ENCODE measurements around the gene TUBD1.

GRCh38 chr17:59872351-59872750, 20.4 kb downstream of the TUBD1 start:
- TF ChIP-seq ZNF766 (CRISPR knock-in tag; IDR thresholded peaks at IDR 0.05; ENCODE audit: borderline replicate concordance) (no peak), MBD4 (IDR thresholded peaks at IDR 0.05; ENCODE audit: borderline replicate concordance, low read length) (no peak), ZNF121 (CRISPR knock-in tag; IDR thresholded peaks at IDR 0.05) (no peak), ZNF563 (CRISPR knock-in tag; IDR thresholded peaks at IDR 0.05) (no peak), ATF2 (CRISPR knock-in tag; IDR thresholded peaks at IDR 0.05) (no peak), CHCHD3 (CRISPR knock-in tag; IDR thresholded peaks at IDR 0.05) (no peak), HNRNPLL (IDR thresholded peaks at IDR 0.05; ENCODE audit: low read depth, low read length, poor library complexity, severe bottlenecking) (no peak), MXD1 (CRISPR knock-in tag; IDR thresholded peaks at IDR 0.05) (no peak), SUZ12 (IDR thresholded peaks at IDR 0.05; ENCODE audit: low read depth, low read length) (no peak)
- TF ChIP-seq, protein P1, sequence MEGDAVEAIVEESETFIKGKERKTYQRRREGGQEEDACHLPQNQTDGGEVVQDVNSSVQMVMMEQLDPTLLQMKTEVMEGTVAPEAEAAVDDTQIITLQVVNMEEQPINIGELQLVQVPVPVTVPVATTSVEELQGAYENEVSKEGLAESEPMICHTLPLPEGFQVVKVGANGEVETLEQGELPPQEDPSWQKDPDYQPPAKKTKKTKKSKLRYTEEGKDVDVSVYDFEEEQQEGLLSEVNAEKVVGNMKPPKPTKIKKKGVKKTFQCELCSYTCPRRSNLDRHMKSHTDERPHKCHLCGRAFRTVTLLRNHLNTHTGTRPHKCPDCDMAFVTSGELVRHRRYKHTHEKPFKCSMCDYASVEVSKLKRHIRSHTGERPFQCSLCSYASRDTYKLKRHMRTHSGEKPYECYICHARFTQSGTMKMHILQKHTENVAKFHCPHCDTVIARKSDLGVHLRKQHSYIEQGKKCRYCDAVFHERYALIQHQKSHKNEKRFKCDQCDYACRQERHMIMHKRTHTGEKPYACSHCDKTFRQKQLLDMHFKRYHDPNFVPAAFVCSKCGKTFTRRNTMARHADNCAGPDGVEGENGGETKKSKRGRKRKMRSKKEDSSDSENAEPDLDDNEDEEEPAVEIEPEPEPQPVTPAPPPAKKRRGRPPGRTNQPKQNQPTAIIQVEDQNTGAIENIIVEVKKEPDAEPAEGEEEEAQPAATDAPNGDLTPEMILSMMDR (CRISPR knock-in tag; IDR thresholded peaks at IDR 0.05) = no peak
- TF ChIP-seq, protein P2, sequence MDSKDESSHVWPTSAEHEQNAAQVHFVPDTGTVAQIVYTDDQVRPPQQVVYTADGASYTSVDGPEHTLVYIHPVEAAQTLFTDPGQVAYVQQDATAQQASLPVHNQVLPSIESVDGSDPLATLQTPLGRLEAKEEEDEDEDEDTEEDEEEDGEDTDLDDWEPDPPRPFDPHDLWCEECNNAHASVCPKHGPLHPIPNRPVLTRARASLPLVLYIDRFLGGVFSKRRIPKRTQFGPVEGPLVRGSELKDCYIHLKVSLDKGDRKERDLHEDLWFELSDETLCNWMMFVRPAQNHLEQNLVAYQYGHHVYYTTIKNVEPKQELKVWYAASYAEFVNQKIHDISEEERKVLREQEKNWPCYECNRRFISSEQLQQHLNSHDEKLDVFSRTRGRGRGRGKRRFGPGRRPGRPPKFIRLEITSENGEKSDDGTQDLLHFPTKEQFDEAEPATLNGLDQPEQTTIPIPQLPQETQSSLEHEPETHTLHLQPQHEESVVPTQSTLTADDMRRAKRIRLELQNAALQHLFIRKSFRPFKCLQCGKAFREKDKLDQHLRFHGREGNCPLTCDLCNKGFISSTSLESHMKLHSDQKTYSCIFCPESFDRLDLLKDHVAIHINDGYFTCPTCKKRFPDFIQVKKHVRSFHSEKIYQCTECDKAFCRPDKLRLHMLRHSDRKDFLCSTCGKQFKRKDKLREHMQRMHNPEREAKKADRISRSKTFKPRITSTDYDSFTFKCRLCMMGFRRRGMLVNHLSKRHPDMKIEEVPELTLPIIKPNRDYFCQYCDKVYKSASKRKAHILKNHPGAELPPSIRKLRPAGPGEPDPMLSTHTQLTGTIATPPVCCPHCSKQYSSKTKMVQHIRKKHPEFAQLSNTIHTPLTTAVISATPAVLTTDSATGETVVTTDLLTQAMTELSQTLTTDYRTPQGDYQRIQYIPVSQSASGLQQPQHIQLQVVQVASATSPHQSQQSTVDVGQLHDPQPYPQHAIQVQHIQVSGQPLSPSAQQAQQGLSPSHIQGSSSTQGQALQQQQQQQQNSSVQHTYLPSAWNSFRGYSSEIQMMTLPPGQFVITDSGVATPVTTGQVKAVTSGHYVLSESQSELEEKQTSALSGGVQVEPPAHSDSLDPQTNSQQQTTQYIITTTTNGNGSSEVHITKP (CRISPR knock-in tag; IDR thresholded peaks at IDR 0.05; ENCODE audit: low read depth) = no peak
